GM19438 (cell line): ENCODE data around the gene CCDC27.

ENCODE experiments used
- ATAC-seq: cut with Tn5 transposase; IDR thresholded peaks from one replicate; pipeline ENCODE4 v1.9.1; 2021; ENCODE audit warnings: low read depth; ENCODE audit not compliant: unreplicated experiment

CCDC27 gene

DNA sequence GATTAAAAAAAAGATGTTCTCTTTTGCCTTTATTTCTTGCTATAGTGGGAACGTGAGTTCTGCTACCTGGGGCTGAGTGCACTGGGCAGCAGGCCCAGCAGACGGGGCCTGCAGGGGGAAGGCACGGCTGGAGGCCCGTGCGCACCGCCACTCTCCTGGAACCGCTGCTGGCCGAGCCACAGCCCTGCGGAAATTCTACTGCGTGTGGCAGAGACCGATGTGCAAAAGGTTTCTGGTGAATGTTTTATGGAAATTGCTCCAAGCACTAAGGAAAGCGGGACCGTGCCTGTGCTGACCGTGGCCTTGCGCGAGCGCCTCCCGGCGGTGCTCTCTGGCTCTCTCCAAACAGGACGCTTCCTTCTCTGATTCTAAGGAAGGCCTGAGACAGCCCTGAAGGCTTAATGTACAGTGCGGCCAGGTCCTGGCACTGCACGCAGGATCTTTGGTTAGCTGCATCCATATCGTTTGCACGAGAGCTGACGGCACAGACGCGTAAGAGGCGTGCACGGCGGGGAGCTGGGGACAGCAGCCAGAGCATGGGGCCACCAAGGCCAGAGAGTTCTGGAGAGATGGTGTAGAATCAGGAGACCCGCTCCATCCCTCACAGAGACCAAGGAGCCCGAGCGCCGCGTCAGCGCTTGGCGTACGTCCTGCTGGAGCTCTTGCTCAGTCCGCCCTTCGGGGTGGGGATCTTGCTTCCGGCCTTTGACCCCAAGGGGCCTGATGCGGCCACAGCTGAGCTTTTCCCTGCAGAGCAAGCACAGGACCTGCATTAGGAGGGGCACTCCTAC is 62.7 kb downstream of the CCDC27 start:
- no peak for ATAC-seq

DNA sequence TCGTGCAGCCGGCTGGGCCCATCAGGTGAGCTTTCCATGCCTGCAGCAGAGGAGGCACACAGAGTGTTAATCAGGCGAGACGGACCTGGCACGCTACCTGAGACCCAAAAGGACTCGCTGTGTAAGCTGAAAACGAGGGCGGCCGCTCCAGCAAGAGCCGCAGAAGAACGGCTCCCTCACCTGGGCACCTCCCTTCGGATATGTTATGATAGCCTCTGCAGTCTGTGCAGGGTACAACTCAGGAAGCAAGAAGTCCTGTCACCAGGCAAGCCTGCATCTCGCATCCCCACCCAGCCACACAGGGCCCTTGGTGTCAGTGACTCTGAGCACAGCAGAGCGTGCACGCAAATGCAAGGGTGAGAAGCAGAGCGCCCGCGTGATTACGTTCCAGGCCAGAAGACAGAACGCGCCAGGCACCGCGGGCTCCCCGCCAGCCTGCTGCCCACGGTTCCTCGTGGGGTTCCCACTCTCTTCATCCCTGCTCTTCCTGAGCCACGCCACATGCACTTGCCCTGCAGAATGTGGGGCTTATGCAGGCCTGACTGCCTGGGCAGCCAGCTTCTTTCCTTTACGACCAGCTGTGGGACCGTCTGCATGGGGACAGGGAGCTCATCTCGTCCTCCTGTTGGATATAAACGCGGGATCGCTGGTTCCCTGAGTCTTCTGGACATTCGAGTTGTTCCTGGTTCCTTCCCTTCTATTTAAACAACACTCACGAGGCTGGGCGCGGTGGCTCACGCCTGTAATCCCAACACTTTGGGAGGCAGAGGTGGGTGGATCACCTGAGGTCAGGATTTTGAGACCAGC is 64.3 kb downstream of the CCDC27 start:
- no peak for ATAC-seq

DNA sequence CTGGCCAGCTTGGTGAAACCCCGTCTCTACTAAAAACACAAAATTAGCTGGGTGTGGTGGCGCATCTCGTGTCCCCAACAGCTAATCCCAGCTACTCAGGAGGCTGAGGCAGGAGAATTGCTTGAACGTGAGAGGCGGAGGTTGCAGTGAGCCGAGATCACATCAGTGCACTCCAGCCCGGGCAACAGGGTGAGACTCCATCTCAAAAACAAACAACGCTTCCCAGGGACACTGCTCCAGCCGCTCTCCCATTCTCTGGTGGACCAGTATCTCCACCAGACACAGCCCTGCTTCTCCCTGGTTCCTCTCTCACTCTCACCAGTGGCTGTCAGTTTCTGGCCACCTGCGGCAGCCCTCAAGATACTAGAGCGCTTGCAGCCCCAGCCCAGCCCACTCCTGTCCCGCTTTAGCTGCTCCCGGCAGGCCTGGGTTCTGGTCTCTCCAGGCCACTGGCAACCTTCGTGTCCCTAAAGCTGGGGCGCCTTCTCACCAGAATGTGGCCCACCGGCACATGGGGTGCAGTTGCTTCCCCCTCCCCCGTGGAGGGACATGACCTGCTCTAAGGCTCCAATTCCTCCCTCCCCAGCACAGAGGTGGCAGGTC is 65.0 kb downstream of the CCDC27 start:
- ATAC-seq = no peak

DNA sequence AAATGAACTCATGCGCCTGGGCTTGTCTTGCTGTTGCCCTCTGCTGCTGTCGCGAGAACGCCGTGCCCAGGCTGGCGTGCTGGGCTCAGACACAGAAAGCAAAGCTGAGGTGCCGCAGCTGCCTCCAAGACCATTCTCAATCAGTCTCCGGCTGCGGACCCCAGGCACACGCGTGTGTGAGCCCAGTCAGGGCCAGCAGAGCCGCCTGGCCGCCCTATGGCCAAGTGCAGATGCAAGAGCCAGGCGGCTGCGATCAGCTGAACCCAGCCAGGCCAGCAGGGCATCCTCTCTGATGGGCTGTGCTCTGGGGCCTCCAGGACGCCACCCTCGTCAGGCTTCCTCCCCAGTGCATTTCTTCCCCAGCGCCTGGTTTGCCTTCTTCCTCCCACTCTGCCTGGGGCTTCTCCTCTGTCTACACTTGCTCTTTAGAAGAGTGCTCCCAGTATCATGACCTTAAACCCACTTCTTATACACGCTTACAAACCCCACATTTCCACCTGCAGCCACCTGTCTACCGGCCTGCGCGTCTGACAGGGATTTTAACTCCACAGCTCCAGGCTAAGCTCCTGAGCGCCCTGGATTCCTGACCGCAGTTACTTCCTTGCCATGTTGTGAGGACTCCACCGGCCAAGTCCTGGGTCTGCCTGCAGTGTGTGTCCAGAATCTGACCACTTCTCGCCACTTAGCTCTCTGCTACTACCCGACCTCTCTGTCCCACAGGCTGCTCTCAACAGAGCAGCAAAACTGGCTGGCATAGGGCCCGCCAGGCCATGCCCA is 65.8 kb downstream of the CCDC27 start:
- no peak for ATAC-seq

DNA sequence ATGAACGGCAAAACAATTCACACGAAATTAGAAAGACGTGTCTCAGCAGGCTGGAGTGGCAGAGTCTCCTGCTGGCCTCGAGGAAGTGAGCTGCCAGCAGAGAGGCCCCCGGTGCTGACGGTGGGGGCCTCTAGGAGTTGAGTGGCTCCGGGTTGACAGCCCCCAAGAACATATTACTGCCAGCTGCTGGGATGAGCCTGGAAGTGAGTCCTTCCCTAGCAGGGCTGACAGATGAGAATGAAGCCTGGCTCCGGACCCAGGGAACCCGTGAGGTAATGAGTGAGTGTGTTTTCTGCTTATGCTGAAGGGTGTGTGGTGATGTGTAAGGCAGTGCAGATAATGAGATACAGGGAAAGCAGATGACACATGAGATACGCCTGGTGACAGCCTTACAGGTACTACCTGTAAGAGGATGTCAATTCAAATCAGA is 67.5 kb downstream of the CCDC27 start:
- no peak for ATAC-seq

DNA sequence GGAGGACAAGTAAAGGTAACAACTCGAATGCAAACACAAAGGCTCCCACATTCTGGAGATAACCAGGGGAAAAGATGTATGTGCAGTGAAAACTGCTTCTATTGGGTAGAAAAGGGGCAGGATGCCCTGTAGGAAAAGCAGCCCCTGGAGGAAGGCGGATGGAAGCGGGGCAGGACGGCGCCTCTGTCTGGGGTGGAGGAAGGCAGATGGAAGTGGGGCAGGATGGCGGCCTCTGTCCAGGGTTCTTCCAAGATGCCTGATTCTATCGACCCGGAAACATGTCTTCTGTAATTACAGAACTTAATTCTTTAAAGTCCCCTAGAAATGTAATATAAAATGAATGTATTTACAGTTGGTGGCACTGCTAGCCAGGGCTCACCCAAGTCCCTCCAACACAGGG is 68.1 kb downstream of the CCDC27 start:
- ATAC-seq = no peak

DNA sequence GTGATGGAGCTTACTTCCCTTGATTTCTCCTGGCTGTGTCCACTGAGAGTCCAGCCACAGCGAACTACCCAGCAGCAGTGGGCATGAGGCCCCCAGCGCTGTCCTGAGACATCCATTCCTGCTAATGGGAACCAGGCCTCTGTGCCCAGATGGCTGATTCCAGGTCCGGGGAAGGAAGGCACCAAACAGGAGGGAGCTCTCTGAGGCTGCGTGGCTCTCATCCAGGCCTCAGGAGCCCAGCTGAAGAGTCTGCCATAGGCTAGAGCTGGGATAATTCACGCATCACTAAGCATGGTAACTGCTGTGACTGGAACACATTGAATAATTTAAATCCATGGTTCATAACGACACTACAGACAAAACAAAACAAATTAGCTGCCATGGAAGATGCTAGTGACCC is 68.8 kb downstream of the CCDC27 start:
- no peak for ATAC-seq
